ENCODE data around the gene TRIM72.

TRIM72 gene

DNA sequence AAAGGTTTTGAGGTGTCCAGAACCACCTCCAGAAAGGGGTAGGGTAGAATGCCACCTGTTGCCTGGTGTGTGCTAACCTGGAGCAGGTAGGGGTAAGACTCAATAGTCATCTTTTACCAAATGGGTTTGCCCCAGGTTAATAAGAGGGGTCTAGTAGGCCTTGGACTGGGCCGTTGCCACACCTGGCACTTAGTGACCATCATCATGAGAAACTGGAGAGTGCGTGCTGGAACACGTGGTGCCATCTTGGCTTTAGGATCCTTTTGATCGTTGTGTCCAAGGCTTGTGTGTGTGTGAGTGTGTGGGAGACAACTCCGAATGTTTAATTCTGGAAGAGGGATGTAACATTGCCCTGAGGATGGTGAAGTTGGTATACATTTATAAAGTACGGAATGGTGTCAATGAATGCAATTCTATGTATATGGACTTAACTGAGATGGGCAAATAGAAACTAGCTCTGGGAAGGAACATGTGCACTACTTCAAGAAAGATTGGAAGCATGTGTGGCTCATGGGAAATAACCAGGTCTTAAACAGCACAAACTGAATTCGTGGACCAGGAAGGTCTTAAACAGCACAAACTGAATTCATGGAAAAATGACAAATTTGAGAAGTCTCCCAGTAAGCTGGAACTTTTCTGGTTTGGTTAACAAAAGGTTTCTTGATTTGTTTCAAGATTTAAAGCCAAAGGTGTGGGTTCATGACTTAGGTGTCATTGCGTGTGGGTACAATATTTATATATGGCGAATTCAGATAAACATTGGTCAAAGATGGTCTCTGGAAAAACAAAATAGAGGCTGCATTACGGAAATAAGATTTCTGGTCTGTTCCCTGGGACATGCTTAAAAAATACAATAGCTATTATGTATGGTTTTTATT, 26.8 kb upstream of the TRIM72 start:
- DNase-seq (ENCODE audit: low spot score), result no peak
- TF ChIP-seq, protein P1, sequence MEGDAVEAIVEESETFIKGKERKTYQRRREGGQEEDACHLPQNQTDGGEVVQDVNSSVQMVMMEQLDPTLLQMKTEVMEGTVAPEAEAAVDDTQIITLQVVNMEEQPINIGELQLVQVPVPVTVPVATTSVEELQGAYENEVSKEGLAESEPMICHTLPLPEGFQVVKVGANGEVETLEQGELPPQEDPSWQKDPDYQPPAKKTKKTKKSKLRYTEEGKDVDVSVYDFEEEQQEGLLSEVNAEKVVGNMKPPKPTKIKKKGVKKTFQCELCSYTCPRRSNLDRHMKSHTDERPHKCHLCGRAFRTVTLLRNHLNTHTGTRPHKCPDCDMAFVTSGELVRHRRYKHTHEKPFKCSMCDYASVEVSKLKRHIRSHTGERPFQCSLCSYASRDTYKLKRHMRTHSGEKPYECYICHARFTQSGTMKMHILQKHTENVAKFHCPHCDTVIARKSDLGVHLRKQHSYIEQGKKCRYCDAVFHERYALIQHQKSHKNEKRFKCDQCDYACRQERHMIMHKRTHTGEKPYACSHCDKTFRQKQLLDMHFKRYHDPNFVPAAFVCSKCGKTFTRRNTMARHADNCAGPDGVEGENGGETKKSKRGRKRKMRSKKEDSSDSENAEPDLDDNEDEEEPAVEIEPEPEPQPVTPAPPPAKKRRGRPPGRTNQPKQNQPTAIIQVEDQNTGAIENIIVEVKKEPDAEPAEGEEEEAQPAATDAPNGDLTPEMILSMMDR (IDR thresholded peaks at IDR 0.05; ENCODE audit: extremely low read depth, missing control alignments), result no peak

DNA sequence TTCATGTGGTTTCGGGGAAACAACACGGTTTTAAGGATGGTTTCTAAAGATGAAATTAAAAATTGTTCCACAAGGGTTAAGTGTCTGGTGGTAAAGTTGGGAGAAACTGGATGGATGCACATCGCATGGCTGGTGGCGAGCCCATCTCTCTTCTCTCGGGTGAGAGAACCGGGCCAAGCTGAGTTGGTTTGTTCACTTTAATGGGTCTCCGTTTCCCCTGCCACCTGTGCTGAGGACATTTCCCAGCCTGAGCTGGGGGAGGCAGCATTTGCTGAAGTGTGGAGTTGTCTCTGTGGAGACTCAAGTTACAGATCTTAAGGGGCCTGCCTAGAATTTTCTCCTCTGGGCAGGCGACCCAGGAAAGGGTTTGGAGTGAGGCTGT, 26.1 kb upstream of the TRIM72 start:
- DNase-seq (ENCODE audit: low spot score), result no peak

DNA sequence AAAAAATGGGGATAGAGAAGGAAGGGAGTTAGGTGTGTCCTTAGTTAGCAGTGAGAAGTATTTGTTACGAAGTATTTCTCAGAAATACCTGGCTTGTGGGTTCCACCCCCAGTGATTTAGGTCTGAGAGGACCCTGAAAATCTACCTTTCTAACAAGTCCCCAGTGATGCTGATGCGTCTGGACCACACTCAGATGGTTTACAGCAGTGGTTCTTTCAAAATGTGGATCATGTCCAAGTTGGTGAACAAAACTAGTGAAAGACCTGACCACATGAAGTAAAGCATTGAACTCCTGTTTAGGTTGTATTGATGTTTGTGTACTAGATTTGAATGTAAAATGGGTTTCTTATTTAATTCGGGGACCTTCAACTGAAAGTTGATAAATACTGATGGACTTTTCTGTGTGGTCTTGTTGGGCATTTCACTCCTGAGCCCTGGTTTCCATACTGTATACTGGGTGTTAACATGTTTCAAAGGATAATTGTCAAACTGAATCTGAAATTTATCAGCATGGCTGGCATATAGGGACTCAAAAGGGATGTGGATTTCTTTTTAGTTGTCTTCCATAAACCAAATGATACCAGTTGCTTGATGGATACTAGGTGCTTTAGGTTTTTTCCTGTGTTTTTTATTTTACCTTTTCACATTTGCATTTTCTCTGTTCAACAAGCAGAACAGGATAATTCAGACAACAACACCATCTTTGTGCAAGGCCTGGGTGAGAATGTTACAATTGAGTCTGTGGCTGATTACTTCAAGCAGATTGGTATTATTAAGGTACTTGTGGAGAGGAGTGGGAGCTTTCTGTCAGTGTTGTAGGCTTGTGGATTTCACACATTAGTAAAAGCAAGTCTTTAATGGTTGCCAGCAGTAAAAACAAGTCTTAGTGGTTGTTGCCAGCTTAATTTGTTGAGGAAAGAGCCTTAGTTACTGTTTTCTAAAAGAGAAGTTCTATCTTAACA, 25.2 kb upstream of the TRIM72 start:
- DNase-seq (ENCODE audit: low spot score), result no peak
- TF ChIP-seq, protein P1 (IDR thresholded peaks at IDR 0.05; ENCODE audit: extremely low read depth, missing control alignments), result no peak

More for the DNA sequence above, 26.1 kb upstream of the TRIM72 start:
- TF ChIP-seq, protein P1 (IDR thresholded peaks at IDR 0.05; ENCODE audit: extremely low read depth, missing control alignments), result no peak

DNA sequence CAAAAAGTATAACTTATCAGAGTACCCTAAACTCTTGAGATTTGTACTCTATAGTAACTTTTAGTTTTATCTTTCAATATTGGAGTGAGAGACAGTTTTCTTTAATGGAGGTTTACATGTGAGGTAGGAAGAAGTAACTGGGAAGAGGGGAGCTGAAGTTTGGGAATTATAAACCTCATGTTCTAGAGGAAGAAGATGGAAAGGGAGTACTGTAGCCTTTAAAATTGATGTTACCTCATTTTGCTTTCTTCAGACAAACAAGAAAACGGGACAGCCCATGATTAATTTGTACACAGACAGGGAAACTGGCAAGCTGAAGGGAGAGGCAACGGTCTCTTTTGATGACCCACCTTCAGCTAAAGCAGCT, 24.5 kb upstream of the TRIM72 start:
- TF ChIP-seq, protein P1 (IDR thresholded peaks at IDR 0.05; ENCODE audit: extremely low read depth, missing control alignments), result no peak
- no peak for DNase-seq (ENCODE audit: low spot score)

DNA sequence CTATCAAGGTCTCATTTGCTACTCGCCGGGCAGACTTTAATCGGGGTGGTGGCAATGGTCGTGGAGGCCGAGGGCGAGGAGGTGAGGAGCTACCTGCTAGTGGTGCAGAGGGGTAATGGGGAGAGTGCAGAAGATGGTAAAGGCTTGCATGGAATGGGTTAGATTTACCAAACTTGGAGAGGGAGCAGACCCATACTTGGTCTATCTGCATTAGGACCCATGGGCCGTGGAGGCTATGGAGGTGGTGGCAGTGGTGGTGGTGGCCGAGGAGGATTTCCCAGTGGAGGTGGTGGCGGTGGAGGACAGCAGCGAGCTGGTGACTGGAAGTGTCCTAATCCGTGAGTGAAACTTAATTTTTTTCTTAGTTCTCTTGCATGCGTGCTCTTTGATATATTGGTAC, 23.9 kb upstream of the TRIM72 start:
- DNase-seq (ENCODE audit: low spot score), result no peak
- TF ChIP-seq, protein P1 (IDR thresholded peaks at IDR 0.05; ENCODE audit: extremely low read depth, missing control alignments), result no peak

DNA sequence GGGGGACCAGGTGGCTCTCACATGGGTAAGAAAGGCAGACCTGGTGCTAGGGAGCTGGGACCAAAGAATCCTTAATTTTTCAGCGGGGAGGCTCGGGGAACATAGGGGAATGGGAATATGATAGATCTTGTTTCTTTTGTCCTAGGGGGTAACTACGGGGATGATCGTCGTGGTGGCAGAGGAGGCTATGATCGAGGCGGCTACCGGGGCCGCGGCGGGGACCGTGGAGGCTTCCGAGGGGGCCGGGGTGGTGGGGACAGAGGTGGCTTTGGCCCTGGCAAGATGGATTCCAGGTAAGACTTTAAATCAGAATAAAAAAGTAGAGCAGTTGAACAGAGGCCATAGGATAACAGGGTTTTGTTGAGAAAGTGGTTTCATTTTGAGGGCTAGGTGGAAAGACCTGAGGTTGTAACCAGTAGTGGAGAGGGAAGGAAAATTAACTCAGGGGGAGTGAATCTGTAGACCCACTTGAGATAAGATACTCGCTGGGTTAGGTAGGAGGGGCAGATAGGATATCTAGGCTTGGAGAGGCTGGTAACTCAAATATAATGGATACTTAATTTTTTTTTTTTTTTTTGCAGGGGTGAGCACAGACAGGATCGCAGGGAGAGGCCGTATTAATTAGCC, 23.0 kb upstream of the TRIM72 start:
- DNase-seq (ENCODE audit: low spot score), result no peak
- TF ChIP-seq, protein P1 (IDR thresholded peaks at IDR 0.05; ENCODE audit: extremely low read depth, missing control alignments), result no peak
